ENCODE measurements around the gene OS9. TPM values are rescaled to one million over a fixed set of nuclear protein-coding genes. Genes with fewer than 3 reads are reported as not detected.
A peak's percentile ranks its signal among the peaks of the same experiment; 100 is the strongest.

Gene OS9
- total RNA-seq, 1 donor from 2014 or later = 148 TPM

- peaks cover 0 to 2% (median 0%) of the 10 kb centered on the region in 3 donors for H3K36me3 ChIP-seq (ENCODE audit: control insufficient read depth in 3 of 3, insufficient read depth in 3 of 3, low read length in 3 of 3)
- peaks cover 18 to 27% (median 23%) of the 10 kb centered on the region in 3 donors for H3K4me1 ChIP-seq (ENCODE audit: control insufficient read depth in 3 of 3, insufficient read depth in 3 of 3, low read length in 3 of 3)
- no peak overlapping the region for H3K4me3 ChIP-seq (ENCODE audit: low read length in 3 of 3)
- peaks cover 41 to 76% (median 59%) of the 10 kb centered on the region in 3 donors for H3K27me3 ChIP-seq (ENCODE audit: control insufficient read depth in 3 of 3, insufficient read depth in 3 of 3, low read length in 3 of 3)
- no peaks in the 10 kb centered on the region for H3K9me3 ChIP-seq (ENCODE audit: control insufficient read depth in 3 of 3, low read length in 3 of 3)
- no peak overlapping the region for H3K27ac ChIP-seq (ENCODE audit: low read depth, low read length)
- peak overlapping the region in 1 of 3 donors; percentile 10 for H3K9ac ChIP-seq (ENCODE audit: low read depth in 1 of 3, low read length in 3 of 3)
Observed at GRCh38 chr12:57734591-57734990, 40.7 kb downstream of the OS9 start.

- Histone ChIP-seq H3K36me3 (ENCODE audit: control insufficient read depth in 3 of 3, insufficient read depth in 3 of 3, low read length in 3 of 3) (peaks cover 0 to 2% (median 0%) of the 10 kb centered on the region in 3 donors), H3K9ac (ENCODE audit: low read depth in 1 of 3, low read length in 3 of 3) (peak overlapping the region in 1 of 3 donors; percentile 40), H3K27me3 (ENCODE audit: control insufficient read depth in 3 of 3, insufficient read depth in 3 of 3, low read length in 3 of 3) (peaks cover 42 to 82% (median 58%) of the 10 kb centered on the region in 3 donors), H3K4me1 (ENCODE audit: control insufficient read depth in 3 of 3, insufficient read depth in 3 of 3, low read length in 3 of 3) (peaks cover 18 to 27% (median 23%) of the 10 kb centered on the region in 3 donors), H3K27ac (ENCODE audit: low read depth, low read length) (no peak overlapping the region), H3K4me3 (ENCODE audit: low read length in 3 of 3) (peak overlapping the region; percentile 19 to 43 (median 41)), H3K9me3 (ENCODE audit: control insufficient read depth in 3 of 3, low read length in 3 of 3) (no peaks in the 10 kb centered on the region)
Observed at GRCh38 chr12:57735198-57735855, 41.4 kb downstream of the OS9 start.

GRCh38 chr12:57735952-57736740 lies 42.2 kb downstream of the OS9 start:
- H3K9ac ChIP-seq (ENCODE audit: low read depth in 1 of 3, low read length in 3 of 3) = peak overlapping the region in 1 of 3 donors; percentile 72
- H3K27ac ChIP-seq (ENCODE audit: low read depth, low read length) = peak overlapping the region; percentile 10
- peak overlapping the region; percentile 19 to 45 (median 43) for H3K4me3 ChIP-seq (ENCODE audit: low read length in 3 of 3)
- H3K4me1 ChIP-seq (ENCODE audit: control insufficient read depth in 3 of 3, insufficient read depth in 3 of 3, low read length in 3 of 3) = peaks cover 18 to 33% (median 23%) of the 10 kb centered on the region in 3 donors
- H3K9me3 ChIP-seq (ENCODE audit: control insufficient read depth in 3 of 3, low read length in 3 of 3) = no peaks in the 10 kb centered on the region
- no peaks in the 10 kb centered on the region for H3K36me3 ChIP-seq (ENCODE audit: control insufficient read depth in 3 of 3, insufficient read depth in 3 of 3, low read length in 3 of 3)
- peaks cover 41 to 84% (median 61%) of the 10 kb centered on the region in 3 donors for H3K27me3 ChIP-seq (ENCODE audit: control insufficient read depth in 3 of 3, insufficient read depth in 3 of 3, low read length in 3 of 3)

GRCh38 chr12:57736741-57737466 lies 43.0 kb downstream of the OS9 start:
- peaks cover 41 to 82% (median 62%) of the 10 kb centered on the region in 3 donors for H3K27me3 ChIP-seq (ENCODE audit: control insufficient read depth in 3 of 3, insufficient read depth in 3 of 3, low read length in 3 of 3)
- no peaks in the 10 kb centered on the region for H3K9me3 ChIP-seq (ENCODE audit: control insufficient read depth in 3 of 3, low read length in 3 of 3)
- H3K36me3 ChIP-seq (ENCODE audit: control insufficient read depth in 3 of 3, insufficient read depth in 3 of 3, low read length in 3 of 3) = no peaks in the 10 kb centered on the region
- H3K4me3 ChIP-seq (ENCODE audit: low read length in 3 of 3) = peak overlapping the region; percentile 24 to 45 (median 40)
- peaks cover 18 to 34% (median 23%) of the 10 kb centered on the region in 3 donors for H3K4me1 ChIP-seq (ENCODE audit: control insufficient read depth in 3 of 3, insufficient read depth in 3 of 3, low read length in 3 of 3)
- peak overlapping the region; percentile 10 for H3K27ac ChIP-seq (ENCODE audit: low read depth, low read length)
- peak overlapping the region in 1 of 3 donors; percentile 72 for H3K9ac ChIP-seq (ENCODE audit: low read depth in 1 of 3, low read length in 3 of 3)

DNA sequence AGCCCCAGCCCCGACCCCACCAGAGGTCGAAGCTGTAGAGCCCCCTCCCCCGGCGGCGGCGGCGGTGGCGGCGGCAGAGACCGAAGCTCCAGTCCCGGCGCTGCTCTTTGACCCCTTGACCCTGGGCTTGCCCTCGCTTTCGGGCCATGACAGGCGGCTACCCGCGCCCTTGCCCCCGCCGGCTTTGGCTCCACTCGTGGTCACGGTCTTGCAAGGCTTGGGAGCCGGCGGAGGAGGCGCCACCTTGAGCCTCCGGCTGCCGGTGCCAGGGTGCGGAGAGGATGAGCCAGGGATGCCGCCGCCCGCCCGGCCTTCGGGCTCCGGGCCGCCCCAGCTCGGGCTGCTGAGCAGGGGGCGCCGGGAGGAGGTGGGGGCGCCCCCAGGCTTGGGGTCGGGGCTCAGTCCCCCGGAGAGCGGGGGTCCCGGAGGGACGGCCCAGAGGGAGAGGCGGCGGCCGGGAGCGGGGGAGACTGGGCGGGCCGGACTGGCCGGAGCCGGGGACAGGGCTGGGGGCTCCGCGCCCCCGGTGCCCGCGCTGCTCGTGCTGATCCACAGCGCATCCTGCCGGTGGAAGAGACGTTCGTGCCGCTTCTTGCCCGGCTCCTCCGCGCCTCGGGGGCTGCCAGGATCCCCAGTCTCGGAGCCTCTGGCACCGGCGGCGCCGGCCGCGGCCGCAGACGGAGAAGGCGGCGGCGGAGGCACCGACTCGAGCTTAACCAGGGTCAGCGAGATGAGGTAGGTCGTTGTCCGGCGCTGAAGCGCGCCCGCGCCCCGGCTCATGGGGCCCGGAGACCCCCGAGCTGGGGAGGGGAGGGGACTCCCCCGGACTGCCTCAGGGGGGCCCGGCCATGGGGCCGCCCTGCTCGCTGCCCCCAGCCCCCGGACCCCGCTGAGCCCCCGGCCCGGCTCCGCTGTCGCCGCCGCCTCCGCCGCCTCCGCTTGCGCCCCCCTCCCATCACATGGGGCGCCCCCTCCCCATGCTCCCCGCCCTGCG lies 43.8 kb downstream of the OS9 start:
- Histone ChIP-seq H3K27ac (ENCODE audit: low read depth, low read length) (no peak overlapping the region), H3K4me1 (ENCODE audit: control insufficient read depth in 3 of 3, insufficient read depth in 3 of 3, low read length in 3 of 3) (peaks cover 18 to 34% (median 23%) of the 10 kb centered on the region in 3 donors), H3K27me3 (ENCODE audit: control insufficient read depth in 3 of 3, insufficient read depth in 3 of 3, low read length in 3 of 3) (peaks cover 41 to 76% (median 61%) of the 10 kb centered on the region in 3 donors), H3K9ac (ENCODE audit: low read depth in 1 of 3, low read length in 3 of 3) (peak overlapping the region in 1 of 3 donors; percentile 72), H3K4me3 (ENCODE audit: low read length in 3 of 3) (peak overlapping the region in 2 of 3 donors; percentile 40 to 54), H3K36me3 (ENCODE audit: control insufficient read depth in 3 of 3, insufficient read depth in 3 of 3, low read length in 3 of 3) (no peaks in the 10 kb centered on the region), H3K9me3 (ENCODE audit: control insufficient read depth in 3 of 3, low read length in 3 of 3) (no peaks in the 10 kb centered on the region)

GRCh38 chr12:57738661-57739237 lies 44.8 kb downstream of the OS9 start, which contains the start of gene AGAP2:
TSS of gene AGAP2 (minus strand) at chr12:57738742. CDS start at chr12:57738246, 496 bp downstream.
- peaks cover 41 to 68% (median 61%) of the 10 kb centered on the region in 3 donors for H3K27me3 ChIP-seq (ENCODE audit: control insufficient read depth in 3 of 3, insufficient read depth in 3 of 3, low read length in 3 of 3)
- no peaks in the 10 kb centered on the region for H3K9me3 ChIP-seq (ENCODE audit: control insufficient read depth in 3 of 3, low read length in 3 of 3)
- peak within 1 kb of the TSS in 1 of 3 donors; percentile 72 for H3K9ac ChIP-seq (ENCODE audit: low read depth in 1 of 3, low read length in 3 of 3)
- H3K4me1 ChIP-seq (ENCODE audit: control insufficient read depth in 3 of 3, insufficient read depth in 3 of 3, low read length in 3 of 3) = peaks cover 18 to 34% (median 23%) of the 10 kb centered on the region in 3 donors
- H3K4me3 ChIP-seq (ENCODE audit: low read length in 3 of 3) = peak within 1 kb of the TSS in 2 of 3 donors; percentile 40 to 54
- no peaks in the 10 kb centered on the region for H3K36me3 ChIP-seq (ENCODE audit: control insufficient read depth in 3 of 3, insufficient read depth in 3 of 3, low read length in 3 of 3)
- H3K27ac ChIP-seq (ENCODE audit: low read depth, low read length) = peak within 1 kb of the TSS; percentile 36

DNA sequence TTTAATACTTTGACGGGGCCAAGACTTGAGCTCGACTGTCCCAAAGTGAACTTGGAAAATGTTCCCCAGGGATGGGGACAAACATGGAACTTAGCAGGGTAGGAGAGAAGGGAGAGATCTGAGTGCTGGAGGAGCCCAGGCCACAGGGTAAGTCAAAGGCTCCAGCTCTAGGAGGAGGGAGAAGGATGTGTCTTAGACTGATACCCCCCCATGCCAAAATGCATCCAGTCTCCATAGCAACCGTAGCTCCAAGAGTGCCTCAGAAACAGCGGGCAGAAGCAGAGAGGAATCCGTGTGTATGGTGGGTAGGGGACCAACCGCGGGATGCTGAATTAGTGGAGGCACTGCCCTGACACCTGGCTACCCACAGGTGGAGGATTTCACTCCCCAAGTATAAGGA lies 45.5 kb downstream of the OS9 start:
- Histone ChIP-seq H3K4me1 (ENCODE audit: control insufficient read depth in 3 of 3, insufficient read depth in 3 of 3, low read length in 3 of 3) (peaks cover 22 to 39% (median 26%) of the 10 kb centered on the region in 3 donors), H3K27ac (ENCODE audit: low read depth, low read length) (peak overlapping the region; percentile 36), H3K36me3 (ENCODE audit: control insufficient read depth in 3 of 3, insufficient read depth in 3 of 3, low read length in 3 of 3) (no peaks in the 10 kb centered on the region), H3K9ac (ENCODE audit: low read depth in 1 of 3, low read length in 3 of 3) (peak overlapping the region in 1 of 3 donors; percentile 45), H3K4me3 (ENCODE audit: low read length in 3 of 3) (no peak overlapping the region), H3K27me3 (ENCODE audit: control insufficient read depth in 3 of 3, insufficient read depth in 3 of 3, low read length in 3 of 3) (peaks cover 41 to 61% (median 58%) of the 10 kb centered on the region in 3 donors), H3K9me3 (ENCODE audit: control insufficient read depth in 3 of 3, low read length in 3 of 3) (no peaks in the 10 kb centered on the region)

DNA sequence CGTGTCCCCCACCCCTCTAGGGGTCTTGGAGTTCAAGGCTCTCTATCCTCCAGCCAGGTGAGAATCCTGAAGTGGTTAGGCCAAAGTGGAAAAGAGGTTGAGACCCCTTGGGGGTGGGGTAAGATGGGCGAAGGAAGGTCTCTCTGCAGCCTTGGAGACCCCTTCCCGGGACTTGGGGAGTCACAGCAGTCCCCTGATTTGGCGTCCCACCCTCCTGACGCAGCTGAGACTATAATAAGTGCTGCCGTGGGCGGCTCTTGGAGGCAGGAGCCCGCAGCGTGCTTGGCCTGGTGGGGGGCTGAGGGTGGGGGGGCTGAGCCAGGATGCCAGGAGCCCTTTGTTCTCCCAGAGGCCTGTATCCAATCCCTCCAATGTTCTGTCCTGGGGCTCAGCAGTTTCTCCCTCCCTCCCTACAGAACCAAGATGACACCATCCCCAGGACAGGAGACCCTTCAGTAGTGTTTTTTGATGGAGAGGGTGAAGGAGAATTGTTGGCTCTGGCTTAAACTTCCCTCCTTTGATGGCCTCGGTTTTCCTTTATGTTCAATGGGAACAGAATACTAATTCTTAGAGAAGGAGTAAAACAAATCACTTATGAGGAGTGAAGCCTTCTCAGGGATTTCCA lies 46.1 kb downstream of the OS9 start:
- Histone ChIP-seq H3K27me3 (ENCODE audit: control insufficient read depth in 3 of 3, insufficient read depth in 3 of 3, low read length in 3 of 3) (peaks cover 41 to 55% (median 52%) of the 10 kb centered on the region in 3 donors), H3K4me3 (ENCODE audit: low read length in 3 of 3) (no peak overlapping the region), H3K36me3 (ENCODE audit: control insufficient read depth in 3 of 3, insufficient read depth in 3 of 3, low read length in 3 of 3) (no peaks in the 10 kb centered on the region), H3K9me3 (ENCODE audit: control insufficient read depth in 3 of 3, low read length in 3 of 3) (no peaks in the 10 kb centered on the region), H3K4me1 (ENCODE audit: control insufficient read depth in 3 of 3, insufficient read depth in 3 of 3, low read length in 3 of 3) (peaks cover 21 to 36% (median 27%) of the 10 kb centered on the region in 3 donors), H3K9ac (ENCODE audit: low read depth in 1 of 3, low read length in 3 of 3) (peak overlapping the region in 1 of 3 donors; percentile 45), H3K27ac (ENCODE audit: low read depth, low read length) (no peak overlapping the region)

All from skeletal muscle tissue (tissue), 4 donors.